Transverse colon (tissue), 4 donors: ENCODE data around the gene TMEM132C. TPM values are rescaled to one million over a fixed set of nuclear protein-coding genes. Genes with fewer than 3 reads are reported as not detected.
A peak's percentile ranks its signal among the peaks of the same experiment; 100 is the strongest.

ENCODE experiments used
- DNase-seq: peaks from one replicate; pipeline ENCODE4 v3.0.0-alpha.2; 2019
- H3K27ac ChIP-seq, 4 donors: fragments of 200-600 bp; sonication (generic); 2 replicates each; pipeline ENCODE4 v1.5.1; 2016 to 2018; ENCODE audit warnings: inconsistent platforms in 4 of 4
- H3K27me3 ChIP-seq: fragments of 200-600 bp; sonication (generic); 2 replicates; pipeline ENCODE4 v1.5.1; 2017; ENCODE audit warnings: inconsistent platforms
- H3K36me3 ChIP-seq, 4 donors: fragments of 200-600 bp; sonication (generic); 2 replicates each; pipeline ENCODE4 v1.5.1; 2017 to 2019; ENCODE audit warnings: inconsistent platforms in 4 of 4
- H3K4me1 ChIP-seq, 4 donors: fragments of 200-600 bp; sonication (generic); 2 replicates each; pipeline ENCODE4 v1.5.1; 2017 to 2020; ENCODE audit warnings: inconsistent platforms in 4 of 4
- H3K4me3 ChIP-seq, 4 donors: fragments of 200-600 bp; sonication (generic); 1 replicate in 1 of 4; 2 replicates in 3 of 4; pipeline versions ENCODE4 v1.5.1 to v1.6.1; 2017 to 2019; ENCODE audit warnings: inconsistent platforms in 4 of 4
- H3K9me3 ChIP-seq, 2 donors: fragments of 200-600 bp; sonication (generic); 2 replicates each; pipeline ENCODE4 v1.5.1; 2017 to 2019; ENCODE audit warnings: inconsistent platforms in 2 of 2
- CTCF ChIP-seq, 5 experiments: fragments of 200-600 bp in 3 of 5; fragments of 450-650 bp in 2 of 5; sonication (generic) in 3 of 5; IDR thresholded peaks; 1 replicate in 2 of 5; 2 replicates in 3 of 5; pipeline ENCODE4 v1.5.1; 2016 to 2017; ENCODE audit warnings: antibody characterized with exemption in 5 of 5, inconsistent platforms in 3 of 5, mild to moderate bottlenecking in 2 of 5, moderate library complexity in 1 of 5
- EP300 ChIP-seq: sonication (generic); formaldehyde crosslinking; IDR thresholded peaks from one replicate; pipeline ENCODE4 v1.6.1; 2017; ENCODE audit warnings: antibody characterized with exemption, low read depth
- POLR2A ChIP-seq: fragments of 450-650 bp; IDR thresholded peaks from one replicate; pipeline ENCODE4 v1.6.1; 2016; ENCODE audit warnings: antibody characterized with exemption, mild to moderate bottlenecking, moderate library complexity
- POLR2AphosphoS5 ChIP-seq, 3 donors: sonication (generic); formaldehyde crosslinking; IDR thresholded peaks; one replicate each; pipeline ENCODE4 v1.6.1; 2016; ENCODE audit warnings: antibody characterized with exemption in 3 of 3
- WGBS, 2 donors: methylation state at CpG; one replicate each; pipeline ENCODE4 v1.1.5; 2018; ENCODE audit warnings: low coverage in 1 of 2; 5-methylcytosine and 5-hydroxymethylcytosine counted together
- in situ Hi-C, 4 donors: fragments of 200-750 bp; cut with MboI; loops; one replicate each; pipeline versions ENCODE4 v1.15.0 to v1.15.1; 2017; ENCODE audit warnings: low sequenced_read_pairs in 3 of 4, low pct_ligation_motif_present in 1 of 4, low pct_unique_long_range_greater_than_20kb in 1 of 4
- intact Hi-C: fragments of 100-400 bp; cut with DNase I; formaldehyde crosslinking; loops from one replicate; pipeline ENCODE4 v1.15.1; 2023; ENCODE audit warnings: low total_unique reads
- total RNA-seq, 4 donors: library from RNA; depleted of rRNA; stranded (reverse); fragments of >200 nt; gene quantifications; one replicate each; pipeline ENCODE4 v1.1.0, GENCODE V29; 2016

TMEM132C gene
- total RNA-seq, 4 donors from 2014 or later, result 0.20 to 1.6 (median 0.58) TPM

GRCh38 chr12:128268379-128268995 lies 1.5 kb downstream of the TMEM132C start:
- Histone ChIP-seq H3K27ac (no peak overlapping the region), H3K4me1 (peaks cover 0 to 4% (median 2%) of the 10 kb centered on the region in 4 donors), H3K27me3 (peaks cover 55% of the 10 kb centered on the region), H3K9me3 (peaks cover 0 to under 1% of the 10 kb centered on the region in 2 donors), H3K36me3 (no peaks in the 10 kb centered on the region), H3K4me3 (peak overlapping the region in 3 of 4 donors; percentile 17 to 47 (median 21))
- no peak for DNase-seq
- in situ Hi-C loops (no loop called here), intact Hi-C loops (no loop called here)
- no peak for TF ChIP-seq POLR2A
- TF ChIP-seq CTCF (IDR thresholded peaks at IDR 0.05), result no peak
- TF ChIP-seq EP300, result no peak
- TF ChIP-seq POLR2AphosphoS5 (IDR thresholded peaks at IDR 0.05), result no peak
- 6 to 8% methylated on average over 2 to 29 of the region's 32 CpGs for WGBS, 2 donors

GRCh38 chr12:128269181-128269591 lies 2.2 kb downstream of the TMEM132C start:
- Histone ChIP-seq H3K27me3 (peaks cover 55% of the 10 kb centered on the region), H3K9me3 (peaks cover 5 to 6% of the 10 kb centered on the region in 2 donors), H3K27ac (no peak overlapping the region), H3K36me3 (no peaks in the 10 kb centered on the region), H3K4me3 (no peak overlapping the region), H3K4me1 (peaks cover 0 to 4% (median 2%) of the 10 kb centered on the region in 4 donors)
- intact Hi-C loops (no loop called here), in situ Hi-C loops (no loop called here)
- no peak for TF ChIP-seq POLR2A
- 11 to 12% methylated on average over 3 to 10 of the region's 10 CpGs for WGBS, 2 donors
- DNase-seq, result no peak

- peaks cover 3% of the 10 kb centered on the region for H3K27me3 ChIP-seq
- TF ChIP-seq CTCF (IDR thresholded peaks at IDR 0.05), result no peak
- no peak overlapping the region for H3K27ac ChIP-seq
- WGBS, 2 donors, result 82 to 89% methylated on average over 3 to 4 of the region's 4 CpGs
- intact Hi-C loops, result no loop called here
- peaks cover 6 to 10% of the 10 kb centered on the region in 2 donors for H3K9me3 ChIP-seq
- DNase-seq, result no peak
- H3K4me3 ChIP-seq, result no peak overlapping the region
- in situ Hi-C loops, result no loop called here
- no peaks in the 10 kb centered on the region for H3K36me3 ChIP-seq
- H3K4me1 ChIP-seq, result no peaks in the 10 kb centered on the region
Measured at GRCh38 chr12:128276471-128276870, 9.5 kb downstream of the TMEM132C start.

GRCh38 chr12:128286970-128287369 lies 20.0 kb downstream of the TMEM132C start:
- Histone ChIP-seq H3K9me3 (no peaks in the 10 kb centered on the region), H3K4me3 (no peak overlapping the region), H3K27me3 (no peaks in the 10 kb centered on the region), H3K27ac (no peak overlapping the region), H3K4me1 (no peaks in the 10 kb centered on the region), H3K36me3 (no peaks in the 10 kb centered on the region)
- no peak for TF ChIP-seq POLR2A
- TF ChIP-seq POLR2AphosphoS5 (IDR thresholded peaks at IDR 0.05), result peak in 1 of 3 donors; percentile 14
- no peak for TF ChIP-seq CTCF (IDR thresholded peaks at IDR 0.05)
- TF ChIP-seq EP300, result no peak
- intact Hi-C loops (no loop called here), in situ Hi-C loops (no loop called here)
- no peak for DNase-seq
- 50 to 52% methylated on average over 1 of the region's 1 CpG for WGBS, 2 donors

GRCh38 chr12:128288357-128288756 lies 21.4 kb downstream of the TMEM132C start:
- in situ Hi-C loops (no loop called here), intact Hi-C loops (no loop called here)
- Histone ChIP-seq H3K4me1 (no peaks in the 10 kb centered on the region), H3K4me3 (no peak overlapping the region), H3K27me3 (no peaks in the 10 kb centered on the region), H3K9me3 (no peaks in the 10 kb centered on the region), H3K36me3 (no peaks in the 10 kb centered on the region), H3K27ac (no peak overlapping the region)
- TF ChIP-seq CTCF (IDR thresholded peaks at IDR 0.05) (no peak), POLR2AphosphoS5 (IDR thresholded peaks at IDR 0.05) (no peak), EP300 (no peak), POLR2A (no peak)
- DNase-seq, result no peak
- WGBS, 2 donors, result 23% methylated on average over 1 of the region's 2 CpGs; no CpG with 5 or more reads in 1 of the 2 donors
